Activated CD8-positive, alpha-beta memory T cell treated with anti-CD3 and anti-CD28 coated beads, Interleukin-2, amount 50 U/mL, for 1 hour (primary cell): ENCODE measurements around the gene C1orf210.

Source experiments
- DNase-seq: peaks from one replicate; pipeline ENCODE4 v3.0.0-alpha.2; 2020; ENCODE audit errors: extremely low read depth

C1orf210 gene

GRCh38 chr1:43285269-43285990 lies at the start of gene C1orf210:
Gene C1orf210, minus strand, starts transcription at chr1:43285581. Its CDS starts 2,311 bp downstream, at chr1:43283270.
- no peak for DNase-seq

GRCh38 chr1:43334453-43335205 lies 49.2 kb upstream of the C1orf210 start:
- no peak for DNase-seq

- no peak for DNase-seq
Measured at GRCh38 chr1:43331688-43332087, 46.3 kb upstream of the C1orf210 start.

GRCh38 chr1:43329995-43330751 lies 44.8 kb upstream of the C1orf210 start:
- no peak for DNase-seq

- DNase-seq, result no peak
Measured at GRCh38 chr1:43327549-43328292, 42.3 kb upstream of the C1orf210 start.

GRCh38 chr1:43325381-43325780 lies 40.0 kb upstream of the C1orf210 start:
- no peak for DNase-seq

GRCh38 chr1:43324810-43325209 lies 39.4 kb upstream of the C1orf210 start:
- no peak for DNase-seq

GRCh38 chr1:43322506-43322905 lies 37.1 kb upstream of the C1orf210 start:
- DNase-seq, result no peak

- DNase-seq, result no peak
Measured at GRCh38 chr1:43321331-43321891, 36.0 kb upstream of the C1orf210 start.

GRCh38 chr1:43319766-43320165 lies 34.4 kb upstream of the C1orf210 start:
- DNase-seq, result no peak

GRCh38 chr1:43319288-43319687 lies 33.9 kb upstream of the C1orf210 start:
- no peak for DNase-seq

- no peak for DNase-seq
Measured at GRCh38 chr1:43318831-43319230, 33.5 kb upstream of the C1orf210 start.

GRCh38 chr1:43317817-43318471 lies 32.6 kb upstream of the C1orf210 start:
- DNase-seq, result no peak

GRCh38 chr1:43316738-43317520 lies 31.5 kb upstream of the C1orf210 start:
- DNase-seq, result no peak

- DNase-seq, result no peak
Measured at GRCh38 chr1:43315963-43316737, 30.8 kb upstream of the C1orf210 start.

- DNase-seq, result no peak
Measured at GRCh38 chr1:43315481-43315880, 30.1 kb upstream of the C1orf210 start.

GRCh38 chr1:43314233-43314632 lies 28.9 kb upstream of the C1orf210 start:
- DNase-seq, result no peak

GRCh38 chr1:43313771-43314170 lies 28.4 kb upstream of the C1orf210 start:
- DNase-seq, result no peak
